ENCODE data around the gene OSGIN1.

GRCh38 chr16:84000989-84001642 lies 48.1 kb downstream of the OSGIN1 start:
- TF ChIP-seq CTCF (IDR thresholded peaks at IDR 0.05) (no peak), ZFX (IDR thresholded peaks at IDR 0.05; ENCODE audit: borderline replicate concordance) (no peak)
